Measurements from ENCODE around the gene GPR143.

Gene GPR143

DNA sequence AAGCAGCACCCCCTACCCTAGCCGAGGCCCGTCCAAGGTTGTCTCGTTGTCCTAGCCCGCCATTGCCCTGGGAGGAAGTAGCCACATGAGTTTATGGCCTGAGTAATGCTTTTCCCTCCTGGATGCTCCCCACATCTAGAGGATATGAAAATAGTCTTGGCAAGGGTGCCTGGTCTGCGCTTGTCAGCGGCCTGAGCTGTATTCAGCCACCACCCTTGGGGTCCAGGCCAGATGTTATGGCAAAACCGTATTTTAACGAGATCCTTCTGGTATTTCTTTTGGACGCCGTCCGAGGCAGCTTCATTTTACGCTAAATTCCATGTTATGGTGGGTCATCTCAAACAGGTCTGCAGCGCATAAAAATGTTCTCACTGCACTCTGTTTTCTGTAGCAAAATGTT, 89.3 kb downstream of the GPR143 start:
- TF ChIP-seq POLR2A (IDR thresholded peaks at IDR 0.05; ENCODE audit: extremely low read depth, insufficient read length): no peak
- TF ChIP-seq MYC (IDR thresholded peaks at IDR 0.05; ENCODE audit: low read depth, low read length): no peak
- TF ChIP-seq, protein P1, sequence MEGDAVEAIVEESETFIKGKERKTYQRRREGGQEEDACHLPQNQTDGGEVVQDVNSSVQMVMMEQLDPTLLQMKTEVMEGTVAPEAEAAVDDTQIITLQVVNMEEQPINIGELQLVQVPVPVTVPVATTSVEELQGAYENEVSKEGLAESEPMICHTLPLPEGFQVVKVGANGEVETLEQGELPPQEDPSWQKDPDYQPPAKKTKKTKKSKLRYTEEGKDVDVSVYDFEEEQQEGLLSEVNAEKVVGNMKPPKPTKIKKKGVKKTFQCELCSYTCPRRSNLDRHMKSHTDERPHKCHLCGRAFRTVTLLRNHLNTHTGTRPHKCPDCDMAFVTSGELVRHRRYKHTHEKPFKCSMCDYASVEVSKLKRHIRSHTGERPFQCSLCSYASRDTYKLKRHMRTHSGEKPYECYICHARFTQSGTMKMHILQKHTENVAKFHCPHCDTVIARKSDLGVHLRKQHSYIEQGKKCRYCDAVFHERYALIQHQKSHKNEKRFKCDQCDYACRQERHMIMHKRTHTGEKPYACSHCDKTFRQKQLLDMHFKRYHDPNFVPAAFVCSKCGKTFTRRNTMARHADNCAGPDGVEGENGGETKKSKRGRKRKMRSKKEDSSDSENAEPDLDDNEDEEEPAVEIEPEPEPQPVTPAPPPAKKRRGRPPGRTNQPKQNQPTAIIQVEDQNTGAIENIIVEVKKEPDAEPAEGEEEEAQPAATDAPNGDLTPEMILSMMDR (IDR thresholded peaks at IDR 0.05; ENCODE audit: low read depth, low read length): no peak
- TF ChIP-seq, protein P2, sequence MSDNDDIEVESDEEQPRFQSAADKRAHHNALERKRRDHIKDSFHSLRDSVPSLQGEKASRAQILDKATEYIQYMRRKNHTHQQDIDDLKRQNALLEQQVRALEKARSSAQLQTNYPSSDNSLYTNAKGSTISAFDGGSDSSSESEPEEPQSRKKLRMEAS (IDR thresholded peaks at IDR 0.05; ENCODE audit: low read depth, low read length): no peak
- no peak for DNase-seq (ENCODE audit: low read depth)
- no peak overlapping the region for H3K4me3 ChIP-seq (ENCODE audit: low read depth, low read length)

All from NB4 (cell line).